H1 (cell line): ENCODE data around the gene MYH16. TPM values are rescaled to one million over a fixed set of nuclear protein-coding genes. Genes with fewer than 3 reads are reported as not detected.

Source experiments
- CTCF ChIA-PET: fragments of 300-600 bp; sonication (Branson Sonifier 250); formaldehyde crosslinking; loops from one replicate; lab custom pipeline; 2021; ENCODE audit not compliant: partially characterized antibody; lab: Charles Lee
- POLR2A ChIA-PET: fragments of 300-600 bp; sonication (Branson Sonifier 250); formaldehyde crosslinking; loops from one replicate; lab custom pipeline; 2021; ENCODE audit warnings: inconsistent platforms; ENCODE audit not compliant: partially characterized antibody; lab: Charles Lee
- DNase-seq, 2 experiments: peaks; one replicate each; pipeline versions ENCODE4 v3.0.0 to v3.0.0-alpha.2; 2010 to 2022; ENCODE audit warnings: low spot score in 2 of 2, low read depth in 1 of 2, mixed read lengths in 1 of 2
- FAIRE-seq: peaks from 2 replicates; lab custom pipeline; 2011; peaks lifted over from hg19 to GRCh38; lab: Jason Lieb, UNC
- H2AFZ ChIP-seq: 2 replicates; pipeline ENCODE4 v1.8.1; 2012; ENCODE audit warnings: low read length, inconsistent platforms
- H2AK5ac ChIP-seq: 2 replicates; pipeline ENCODE4 v1.6.1; 2013; ENCODE audit warnings: low read depth, low read length
- H2BK120ac ChIP-seq: replicated peaks from 2 replicates; pipeline ENCODE3; 2013; ENCODE audit warnings: low read depth, low read length, inconsistent platforms
- H2BK12ac ChIP-seq: 2 replicates; pipeline ENCODE4 v1.6.1; 2013; ENCODE audit warnings: low read depth, low read length
- H2BK15ac ChIP-seq: 2 replicates; pipeline ENCODE4 v1.6.1; 2013; ENCODE audit warnings: low read length
- H2BK20ac ChIP-seq: 2 replicates; pipeline ENCODE4 v1.6.1; 2013; ENCODE audit warnings: low read length
- H2BK5ac ChIP-seq: 2 replicates; pipeline ENCODE4 v1.6.1; 2013; ENCODE audit warnings: low read depth, low read length
- H3K14ac ChIP-seq: 2 replicates; pipeline ENCODE4 v1.6.1; 2013; ENCODE audit warnings: inconsistent platforms; ENCODE audit not compliant: insufficient read length
- H3K18ac ChIP-seq: 2 replicates; pipeline ENCODE4 v1.6.1; 2013; ENCODE audit warnings: low read length; ENCODE audit errors: extremely low read depth
- H3K23ac ChIP-seq: 2 replicates; pipeline ENCODE4 v1.6.1; 2013; ENCODE audit warnings: inconsistent platforms; ENCODE audit not compliant: insufficient read length
- H3K23me2 ChIP-seq: 2 replicates; pipeline ENCODE4 v1.6.1; 2013; ENCODE audit warnings: low read depth, low read length
- H3K27ac ChIP-seq: 2 replicates; pipeline ENCODE4 v1.6.1; 2011; ENCODE audit warnings: low read depth, low read length, inconsistent platforms
- H3K27me3 ChIP-seq, 4 experiments: replicated peaks in 1 of 4; 1 replicate in 1 of 4; 2 replicates in 3 of 4; pipeline versions ENCODE4 v1.6.1 to v1.8.1; 2011 to 2013; ENCODE audit warnings: low read length in 3 of 4, mild to moderate bottlenecking in 3 of 4, inconsistent platforms in 2 of 4, mixed read lengths in 2 of 4, moderate library complexity in 1 of 4; ENCODE audit not compliant: control insufficient read depth in 3 of 4, insufficient read depth in 3 of 4; ENCODE audit errors: extremely low read depth in 1 of 4
- H3K36me3 ChIP-seq, 4 experiments: 2 replicates each; pipeline versions ENCODE4 v1.6.1 to v1.8.1; 2011 to 2013; ENCODE audit warnings: mild to moderate bottlenecking in 4 of 4, low read length in 3 of 4, moderate library complexity in 2 of 4, control low read depth in 1 of 4, inconsistent platforms in 1 of 4; ENCODE audit not compliant: insufficient read depth in 4 of 4, control insufficient read depth in 2 of 4
- H3K4ac ChIP-seq: replicated peaks from 2 replicates; pipeline ENCODE3; 2013; ENCODE audit warnings: low read length, low read depth, mixed read lengths, inconsistent platforms; ENCODE audit not compliant: insufficient read length
- H3K4me1 ChIP-seq, 4 experiments: replicated peaks in 1 of 4; 1 replicate in 1 of 4; 2 replicates in 3 of 4; pipeline versions ENCODE4 v1.6.1 to v1.8.1; 2011 to 2013; ENCODE audit warnings: low read length in 3 of 4, inconsistent platforms in 2 of 4, mixed read lengths in 1 of 4; ENCODE audit not compliant: insufficient read depth in 4 of 4, control insufficient read depth in 3 of 4
- H3K4me2 ChIP-seq, 2 experiments: 2 replicates each; pipeline versions ENCODE4 v1.6.1 to v1.8.1; 2011 to 2013; ENCODE audit warnings: low read depth in 2 of 2, low read length in 2 of 2, control low read depth in 1 of 2, inconsistent platforms in 1 of 2, mild to moderate bottlenecking in 1 of 2; ENCODE audit not compliant: insufficient read depth in 1 of 2
- H3K4me3 ChIP-seq, 4 experiments: fragments of 200-600, 300-600 bp in 1 of 4; sonication (generic), shearing (Covaris generic), sonication (Bioruptor Twin) in 1 of 4; 2 replicates each; pipeline versions ENCODE4 v1.5.1 to v1.8.1; 2011 to 2016; ENCODE audit warnings: low read length in 4 of 4, low read depth in 3 of 4, control low read depth in 2 of 4, inconsistent platforms in 2 of 4, mild to moderate bottlenecking in 2 of 4, mixed read lengths in 1 of 4, moderate library complexity in 1 of 4; ENCODE audit not compliant: insufficient read depth in 2 of 4; ENCODE audit errors: extremely low read depth in 1 of 4
- H3K56ac ChIP-seq: replicated peaks from 2 replicates; pipeline ENCODE3; 2013; ENCODE audit warnings: low read depth, mild to moderate bottlenecking, mixed read lengths, low read length, inconsistent platforms; ENCODE audit not compliant: insufficient read length
- H3K79me1 ChIP-seq: 2 replicates; pipeline ENCODE4 v1.6.1; 2013; ENCODE audit warnings: low read depth, low read length, control low read depth
- H3K79me2 ChIP-seq, 2 experiments: 2 replicates each; pipeline versions ENCODE4 v1.6.1 to v1.8.1; 2012 to 2013; ENCODE audit warnings: low read length in 2 of 2, mild to moderate bottlenecking in 2 of 2, inconsistent platforms in 1 of 2; ENCODE audit not compliant: insufficient read depth in 2 of 2, control insufficient read depth in 1 of 2
- H3K9ac ChIP-seq, 4 experiments: replicated peaks in 1 of 4; 1 replicate in 1 of 4; 2 replicates in 3 of 4; pipeline versions ENCODE4 v1.6.1 to v1.8.1; 2011 to 2013; ENCODE audit warnings: low read depth in 3 of 4, low read length in 3 of 4, control low read depth in 2 of 4, mild to moderate bottlenecking in 2 of 4, moderate library complexity in 2 of 4, inconsistent platforms in 1 of 4; ENCODE audit errors: extremely low read depth in 1 of 4
- H3K9me3 ChIP-seq, 2 experiments: 2 replicates each; pipeline versions ENCODE4 v1.6.1 to v1.8.1; 2012 to 2013; ENCODE audit warnings: mild to moderate bottlenecking in 2 of 2, moderate library complexity in 2 of 2, control low read depth in 1 of 2, inconsistent platforms in 1 of 2, low read depth in 1 of 2, low read length in 1 of 2, mixed read lengths in 1 of 2; ENCODE audit not compliant: insufficient read depth in 2 of 2
- H4K20me1 ChIP-seq, 2 experiments: replicated peaks in 1 of 2; 2 replicates each; pipeline versions ENCODE3 to v1.8.1; 2011 to 2013; ENCODE audit warnings: inconsistent platforms in 2 of 2, low read length in 2 of 2, mild to moderate bottlenecking in 1 of 2; ENCODE audit not compliant: insufficient read depth in 2 of 2, control insufficient read depth in 1 of 2
- H4K5ac ChIP-seq: 2 replicates; pipeline ENCODE4 v1.6.1; 2013; ENCODE audit warnings: low read length, low read depth, mixed read lengths, inconsistent platforms; ENCODE audit not compliant: insufficient read length
- H4K8ac ChIP-seq: 2 replicates; pipeline ENCODE4 v1.8.0; 2013; ENCODE audit warnings: mild to moderate bottlenecking, moderate library complexity, low read length, inconsistent platforms; ENCODE audit not compliant: insufficient read depth; ENCODE audit errors: extremely low read depth
- H4K91ac ChIP-seq: replicated peaks from 2 replicates; pipeline ENCODE3; 2013; ENCODE audit warnings: low read length, mixed read lengths, inconsistent platforms; ENCODE audit not compliant: insufficient read length
- BACH1 ChIP-seq: IDR thresholded peaks from 2 replicates; pipeline ENCODE4 v1.6.1; 2012; ENCODE audit warnings: low read length, improper control_type of control experiment
- CHD2 ChIP-seq: IDR thresholded peaks from 2 replicates; pipeline ENCODE4 v1.6.1; 2012; ENCODE audit warnings: low read length, improper control_type of control experiment
- YY1 ChIP-seq: IDR thresholded peaks from 2 replicates; pipeline ENCODE4 v1.6.1; 2011; ENCODE audit warnings: low read depth, mild to moderate bottlenecking, low read length
- ZNF274 ChIP-seq: IDR thresholded peaks from 2 replicates; pipeline ENCODE4 v1.7.0; 2012; ENCODE audit warnings: low read length, borderline replicate concordance; ENCODE audit errors: extremely low read depth
- WGBS, 2 experiments: shearing (Covaris generic) in 1 of 2; methylation state at CpG; one replicate each; pipeline versions ENCODE4 v1.1.6 to v1.1.7; 2013 to 2015; ENCODE audit warnings: low lambda C conversion rate in 2 of 2, mixed read lengths in 2 of 2, inconsistent platforms in 1 of 2, low coverage in 1 of 2, missing lambda C conversion rate in 1 of 2; ENCODE audit not compliant: insufficient replicate concordance in 2 of 2, insufficient coverage in 1 of 2, insufficient read length in 1 of 2; ENCODE audit errors: extremely low coverage in 1 of 2, missing lambda C conversion rate in 1 of 2; 5-methylcytosine and 5-hydroxymethylcytosine counted together
- polyA plus RNA-seq, 7 experiments: library from polyadenylated mRNA; depleted of rRNA in 3 of 7; stranded (reverse) in 5 of 7; unstranded in 2 of 7; fragments of >200 nt in 5 of 7; fragments of 200-250 nt in 2 of 7; gene quantifications; 1 replicate in 5 of 7; 2 replicates in 1 of 7; 4 replicates in 1 of 7; pipeline versions ENCODE4 v1.2.1 to v1.2.3, GENCODE V29; 2011 to 2013; ENCODE audit warnings: missing spikeins in 2 of 7, mixed read lengths in 2 of 7
- total RNA-seq: library from RNA; stranded (reverse); fragmentation: NEBNext Ultra II Directional; extraction: Animal tissue kit (Norgen Biotek cat#: 25700); gene quantifications from 2 replicates; pipeline ENCODE4 v1.2.1, GENCODE V29; 2021

Gene MYH16
- total and polyA plus RNA-seq, 2 of the 8 experiments (the other 6 are each of a cell fraction or from before 2014, with no cell fraction given) = not detected

DNA sequence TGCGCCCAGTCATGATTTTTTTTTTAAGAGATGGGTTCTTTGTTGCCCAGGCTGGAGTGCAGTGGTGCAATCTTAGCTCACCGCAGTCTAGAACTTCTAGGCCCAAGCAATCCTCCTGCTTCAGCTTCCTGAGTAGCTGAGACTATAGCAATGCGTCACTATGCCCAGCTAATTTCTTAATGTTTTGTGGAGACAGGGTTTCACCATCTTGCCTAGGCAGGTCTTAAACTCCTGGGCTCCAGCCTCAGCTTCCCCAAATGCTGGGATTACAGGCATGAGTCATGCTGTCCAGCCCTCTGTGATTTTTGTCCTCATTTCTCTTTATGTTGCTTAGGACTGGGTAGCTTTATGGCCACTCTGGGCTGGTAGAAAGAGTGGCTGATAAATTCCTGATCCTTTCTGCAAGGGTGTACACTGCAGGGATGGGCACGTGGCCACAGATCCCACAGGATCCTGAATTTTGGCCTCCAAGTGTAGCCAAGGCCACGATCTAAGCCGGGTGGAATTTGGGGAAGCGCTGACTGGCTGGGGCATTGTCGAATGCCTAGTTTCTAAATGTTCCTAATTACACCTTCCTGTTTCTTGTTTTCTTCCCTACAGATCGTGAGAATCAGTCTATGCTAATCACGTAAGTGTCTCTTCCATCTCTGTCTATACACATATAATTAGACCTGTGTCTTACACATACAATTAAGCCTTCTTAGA, 24.1 kb upstream of the MYH16 start:
- Histone ChIP-seq H2AK5ac (no peak overlapping the region), H3K27ac (no peak overlapping the region), H3K4me2 (no peak overlapping the region), H3K79me2 (no peaks in the 10 kb centered on the region), H3K9me3 (no peaks in the 10 kb centered on the region), H3K4ac (no peak overlapping the region), H3K56ac (no peak overlapping the region), H3K36me3 (no peaks in the 10 kb centered on the region), H3K79me1 (no peaks in the 10 kb centered on the region), H3K9ac (no peak overlapping the region), H3K4me1 (peaks cover 0 to 5% (median 2%) of the 10 kb centered on the region in 4 experiments; a peak in 3 of 7 replicates), H3K18ac (no peak overlapping the region), H4K91ac (no peak overlapping the region), H3K23ac (no peak overlapping the region), H3K4me3 (no peak overlapping the region), H4K20me1 (peaks cover 0 to 5% of the 10 kb centered on the region in 2 experiments), H3K23me2 (peaks cover 5% of the 10 kb centered on the region; the same call in 1 of the 2 replicates), H3K27me3 (no peaks in the 10 kb centered on the region), H2BK12ac (no peak overlapping the region), H2BK5ac (no peak overlapping the region), H2BK15ac (no peak overlapping the region), H2AFZ (no peak overlapping the region), H2BK120ac (no peak overlapping the region), H2BK20ac (no peak overlapping the region), H4K5ac (no peak overlapping the region), H4K8ac (no peak overlapping the region), H3K14ac (no peak overlapping the region)
- TF ChIP-seq CHD2 = no peak
- TF ChIP-seq YY1 = no peak
- no peak for TF ChIP-seq ZNF274
- no peak for TF ChIP-seq BACH1
- 89% methylated on average over 10 of the region's 10 CpGs; no CpG with 5 or more reads in 1 of the 2 experiments for WGBS, 2 experiments
- ChIA-PET CTCF (interaction anchor here (1.3 kb wide), 1 partner anchor 32 kb away, joined by 3 read pairs; no protein-coding TSS in a partner anchor), POLR2A (interaction anchor here (0.8 kb wide), 1 partner anchor 11 kb away, joined by 3 read pairs; no protein-coding TSS in a partner anchor)
- DNase-seq = no peak
- no peak for FAIRE-seq
